Stimulated activated naive CD8-positive, alpha-beta T cell treated with anti-CD3 and anti-CD28 coated beads, Interleukin-15, amount 100 ng/mL, for 72 hours (primary cell): ENCODE results near the gene PRPF38B.
"Not testable (repeated sequence)": the region's sequence is repeated elsewhere in the genome, so short reads cannot be mapped to it uniquely, and the experiment has no call there.

Experiments used
- ATAC-seq: fragments of 150-1000 bp; cut with Tn5 transposase; 2 replicates; pipeline ENCODE4 v1.10.0; 2021; ENCODE audit warnings: mild to moderate bottlenecking, moderate library complexity
- DNase-seq, 2 donors: peaks; one replicate each; pipeline ENCODE4 v3.0.0; 2021 to 2022
- H3K27ac Mint-ChIP-seq, 2 donors: one replicate each; pipeline ENCODE4 v1.8.0; 2022; ENCODE audit warnings: mild to moderate bottlenecking in 2 of 2, mixed read lengths in 2 of 2, moderate library complexity in 2 of 2
- H3K27me3 Mint-ChIP-seq: one replicate; pipeline ENCODE4 v1.8.0; 2022; ENCODE audit warnings: mixed read lengths
- H3K4me1 Mint-ChIP-seq: one replicate; pipeline ENCODE4 v1.8.0; 2022; ENCODE audit warnings: mild to moderate bottlenecking, mixed read lengths
- H3K4me3 Mint-ChIP-seq, 2 donors: one replicate each; pipeline ENCODE4 v1.8.0; 2022; ENCODE audit warnings: mild to moderate bottlenecking in 2 of 2, mixed read lengths in 2 of 2, moderate library complexity in 1 of 2
- H3K9me3 Mint-ChIP-seq, 2 donors: one replicate each; pipeline ENCODE4 v1.8.0; 2022; ENCODE audit warnings: mixed read lengths in 2 of 2

PRPF38B gene

GRCh38 chr1:108691942-108692723 is at the start of gene PRPF38B:
TSS of gene PRPF38B (plus strand) at chr1:108692310. CDS start at chr1:108692592, 282 bp downstream.
- Mint-ChIP-seq H3K4me1 (peaks cover 35% of the 10 kb centered on the region), H3K4me3 (peak within 1 kb of the TSS; percentile 85 to 95), H3K9me3 (no peaks in the 10 kb centered on the region), H3K27me3 (no peaks in the 10 kb centered on the region), H3K27ac (peak within 1 kb of the TSS; percentile 98 to 99)
- ATAC-seq = peak; percentile 90
- DNase-seq = peak; percentile 89 to 93

GRCh38 chr1:108643492-108644335 is 48.4 kb upstream of the PRPF38B start:
- no peaks in the 10 kb centered on the region for H3K27me3 Mint-ChIP-seq
- ATAC-seq (no peak), DNase-seq (peak; percentile 26 to 28)
- peaks cover 6 to 9% of the 10 kb centered on the region in 2 donors for H3K9me3 Mint-ChIP-seq
- H3K27ac Mint-ChIP-seq = no peak overlapping the region
- H3K4me1 Mint-ChIP-seq = peaks cover 82% of the 10 kb centered on the region
- H3K4me3 Mint-ChIP-seq = no peak overlapping the region

GRCh38 chr1:108644984-108645383 is 47.1 kb upstream of the PRPF38B start:
- peaks cover 6% of the 10 kb centered on the region in 2 donors for H3K9me3 Mint-ChIP-seq
- peak; percentile 64 for ATAC-seq
- peak; percentile 20 to 40 for DNase-seq
- H3K4me3 Mint-ChIP-seq = peak overlapping the region; percentile 78 to 80
- no peaks in the 10 kb centered on the region for H3K27me3 Mint-ChIP-seq
- H3K4me1 Mint-ChIP-seq = peaks cover 76% of the 10 kb centered on the region
- H3K27ac Mint-ChIP-seq = peak overlapping the region; percentile 93 to 99

GRCh38 chr1:108645564-108646184 is 46.4 kb upstream of the PRPF38B start:
- peak overlapping the region; percentile 93 to 99 for H3K27ac Mint-ChIP-seq
- peaks cover 0 to 6% of the 10 kb centered on the region in 2 donors for H3K9me3 Mint-ChIP-seq
- DNase-seq (peak in 1 of 2 donors; percentile 20), ATAC-seq (no peak)
- peak overlapping the region; percentile 78 to 80 for H3K4me3 Mint-ChIP-seq
- H3K4me1 Mint-ChIP-seq = peaks cover 69% of the 10 kb centered on the region
- no peaks in the 10 kb centered on the region for H3K27me3 Mint-ChIP-seq

GRCh38 chr1:108646265-108646647 is 45.9 kb upstream of the PRPF38B start:
- Mint-ChIP-seq H3K4me1 (peaks cover 66% of the 10 kb centered on the region), H3K9me3 (peaks cover 0 to 6% of the 10 kb centered on the region in 2 donors), H3K27ac (peak overlapping the region; percentile 98 to 99), H3K4me3 (peak overlapping the region; percentile 78 to 80), H3K27me3 (no peaks in the 10 kb centered on the region)
- ATAC-seq (no peak), DNase-seq (no peak)

- Mint-ChIP-seq H3K27ac (peak overlapping the region; percentile 98 to 99), H3K9me3 (peaks cover 0 to 6% of the 10 kb centered on the region in 2 donors), H3K4me3 (peak overlapping the region; percentile 78 to 80), H3K27me3 (no peaks in the 10 kb centered on the region), H3K4me1 (peaks cover 61% of the 10 kb centered on the region)
- DNase-seq (peak; percentile 58 to 85), ATAC-seq (peak; percentile 84)
Measured at GRCh38 chr1:108646648-108647269, 45.4 kb upstream of the PRPF38B start.

- H3K4me1 Mint-ChIP-seq = peaks cover 28% of the 10 kb centered on the region
- H3K4me3 Mint-ChIP-seq = no peak overlapping the region
- H3K9me3 Mint-ChIP-seq = no peaks in the 10 kb centered on the region
- no peak for ATAC-seq
- no peak overlapping the region for H3K27ac Mint-ChIP-seq
- no peak for DNase-seq
- H3K27me3 Mint-ChIP-seq = no peaks in the 10 kb centered on the region
Measured at GRCh38 chr1:108653431-108654105, 38.5 kb upstream of the PRPF38B start.

- H3K27me3 Mint-ChIP-seq = no peaks in the 10 kb centered on the region
- no peaks in the 10 kb centered on the region for H3K9me3 Mint-ChIP-seq
- peaks cover 45% of the 10 kb centered on the region for H3K4me1 Mint-ChIP-seq
- DNase-seq (no peak), ATAC-seq (peak; percentile 31)
- H3K27ac Mint-ChIP-seq = peak overlapping the region in 1 of 2 donors; percentile 82
- H3K4me3 Mint-ChIP-seq = no peak overlapping the region
Measured at GRCh38 chr1:108657356-108658080, 34.6 kb upstream of the PRPF38B start.

GRCh38 chr1:108661030-108661609 is 31.0 kb upstream of the PRPF38B start, which contains the start of gene HENMT1:
TSS of gene HENMT1 (minus strand) at chr1:108661093. CDS start at chr1:108659884, 1,209 bp downstream.
- H3K9me3 Mint-ChIP-seq = no peaks in the 10 kb centered on the region
- H3K4me1 Mint-ChIP-seq = peaks cover 54% of the 10 kb centered on the region
- ATAC-seq (peak; percentile 90), DNase-seq (peak; percentile 85 to 88)
- peak within 1 kb of the TSS; percentile 98 to 99 for H3K27ac Mint-ChIP-seq
- peak within 1 kb of the TSS; percentile 87 to 88 for H3K4me3 Mint-ChIP-seq
- H3K27me3 Mint-ChIP-seq = no peaks in the 10 kb centered on the region

GRCh38 chr1:108663074-108663473 is 29.0 kb upstream of the PRPF38B start:
- no peak overlapping the region for H3K27ac Mint-ChIP-seq
- peak overlapping the region; percentile 28 to 34 for H3K4me3 Mint-ChIP-seq
- H3K27me3 Mint-ChIP-seq = no peaks in the 10 kb centered on the region
- peaks cover 42% of the 10 kb centered on the region for H3K4me1 Mint-ChIP-seq
- DNase-seq (no peak), ATAC-seq (no peak)
- H3K9me3 Mint-ChIP-seq = no peaks in the 10 kb centered on the region

- Mint-ChIP-seq H3K9me3 (no peaks in the 10 kb centered on the region), H3K27me3 (no peaks in the 10 kb centered on the region), H3K4me3 (no peak overlapping the region), H3K4me1 (peaks cover 43% of the 10 kb centered on the region), H3K27ac (no peak overlapping the region)
- DNase-seq = no peak
- ATAC-seq = no peak
Measured at GRCh38 chr1:108664481-108664880, 27.6 kb upstream of the PRPF38B start.

- no peaks in the 10 kb centered on the region for H3K27me3 Mint-ChIP-seq
Measured at GRCh38 chr1:108665067-108665466, 27.0 kb upstream of the PRPF38B start.

GRCh38 chr1:108665771-108666170 is 26.3 kb upstream of the PRPF38B start:
- peaks cover 45% of the 10 kb centered on the region for H3K4me1 Mint-ChIP-seq
- H3K9me3 Mint-ChIP-seq = no peaks in the 10 kb centered on the region
- ATAC-seq (no peak), DNase-seq (no peak)
- no peaks in the 10 kb centered on the region for H3K27me3 Mint-ChIP-seq
- H3K27ac Mint-ChIP-seq = no peak overlapping the region
- H3K4me3 Mint-ChIP-seq = no peak overlapping the region

More at GRCh38 chr1:108665067-108665466, 27.0 kb upstream of the PRPF38B start:
- no peak overlapping the region for H3K27ac Mint-ChIP-seq
- H3K4me1 Mint-ChIP-seq = peaks cover 43% of the 10 kb centered on the region
- DNase-seq = no peak
- no peaks in the 10 kb centered on the region for H3K9me3 Mint-ChIP-seq
- no peak overlapping the region for H3K4me3 Mint-ChIP-seq
- ATAC-seq = no peak

- not testable (repeated sequence) for H3K27me3 Mint-ChIP-seq, H3K4me3 Mint-ChIP-seq
- H3K4me1 Mint-ChIP-seq = peaks cover 52% of the 10 kb centered on the region
Measured at GRCh38 chr1:108667422-108667821, 24.7 kb upstream of the PRPF38B start.

More at GRCh38 chr1:108667422-108667821, 24.7 kb upstream of the PRPF38B start:
- ATAC-seq, H3K27ac Mint-ChIP-seq, DNase-seq, H3K9me3 Mint-ChIP-seq: not testable (repeated sequence)
